ENCODE data around the gene KLHL15. TPM values are rescaled to one million over a fixed set of nuclear protein-coding genes. Genes with fewer than 3 reads are reported as not detected.
A peak's percentile ranks its signal among the peaks of the same experiment; 100 is the strongest.

The KLHL15 gene
- total RNA-seq, 2 experiments from 2014 or later, result 13.4 to 13.8 TPM

DNA sequence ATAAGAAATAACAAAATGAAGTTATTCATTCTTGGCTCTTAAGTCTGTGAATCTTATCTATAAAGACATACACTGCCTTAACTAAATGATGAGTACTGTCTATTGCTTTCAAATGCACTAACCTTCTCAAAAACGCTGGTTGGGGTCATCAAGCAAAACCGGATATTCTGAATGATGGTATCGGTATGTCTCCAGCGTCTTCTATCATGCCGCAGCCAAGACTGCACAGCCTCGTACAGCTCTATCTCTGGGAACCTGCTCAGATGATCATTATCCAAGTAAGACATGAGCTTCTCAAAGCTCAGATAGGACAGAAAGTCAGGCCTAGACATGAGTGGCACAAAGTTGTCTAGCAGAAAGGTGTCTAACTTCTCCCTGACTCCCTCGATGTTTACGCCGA lies 21.1 kb downstream of the KLHL15 start:
- POLR2A ChIA-PET, result no interaction called here
- intact Hi-C loops (cut with micrococcal nuclease; ENCODE audit: unreplicated experiment), result no loop called here

DNA sequence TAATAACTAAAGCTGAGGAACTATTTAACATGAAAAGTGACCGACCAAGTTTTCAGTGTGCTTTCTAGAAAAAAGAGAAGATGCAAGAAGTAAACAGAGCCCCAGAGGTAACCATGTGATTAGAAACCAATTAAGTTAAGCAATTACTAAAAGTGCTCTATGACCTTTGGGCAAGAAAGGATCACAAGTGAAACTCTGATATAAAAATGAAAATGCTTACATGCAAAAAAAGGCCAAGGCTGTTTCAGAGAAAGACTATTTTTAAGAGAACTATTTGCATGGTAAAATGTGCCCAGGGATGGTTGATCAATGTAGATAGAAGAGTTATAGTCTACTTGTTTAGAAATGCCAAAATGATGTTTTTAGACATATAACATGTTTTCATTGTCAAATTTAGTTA lies 22.0 kb downstream of the KLHL15 start:
- H3K4me1 ChIP-seq (ENCODE audit: insufficient read depth, low read length, poor library complexity, severe bottlenecking), result peaks cover 7% of the 10 kb centered on the region
- DNase-seq (ENCODE audit: low spot score), result no peak
- H3K79me2 ChIP-seq (ENCODE audit: insufficient read depth, low read depth, low read length), result peaks cover 73% of the 10 kb centered on the region
- peaks cover 58% of the 10 kb centered on the region for H3K36me3 ChIP-seq (ENCODE audit: insufficient read depth, low read length)
- no peak overlapping the region for H3K4me2 ChIP-seq (ENCODE audit: low read length)
- no peaks in the 10 kb centered on the region for H3K9me2 ChIP-seq (ENCODE audit: insufficient read depth, low read length)
- POLR2A ChIA-PET, result interaction anchor here (1.0 kb wide), 1 partner anchor 12 kb away, joined by 3 read pairs; no protein-coding TSS in a partner anchor
- H3K9me3 ChIP-seq (ENCODE audit: low read length), result no peaks in the 10 kb centered on the region
- CTCF ChIA-PET (ENCODE audit: unreplicated experiment), result no interaction called here
- TF ChIP-seq EZH2phosphoT487 (IDR thresholded peaks at IDR 0.05; ENCODE audit: borderline replicate concordance, low read depth, low read length), result no peak
- TF ChIP-seq, protein P1, sequence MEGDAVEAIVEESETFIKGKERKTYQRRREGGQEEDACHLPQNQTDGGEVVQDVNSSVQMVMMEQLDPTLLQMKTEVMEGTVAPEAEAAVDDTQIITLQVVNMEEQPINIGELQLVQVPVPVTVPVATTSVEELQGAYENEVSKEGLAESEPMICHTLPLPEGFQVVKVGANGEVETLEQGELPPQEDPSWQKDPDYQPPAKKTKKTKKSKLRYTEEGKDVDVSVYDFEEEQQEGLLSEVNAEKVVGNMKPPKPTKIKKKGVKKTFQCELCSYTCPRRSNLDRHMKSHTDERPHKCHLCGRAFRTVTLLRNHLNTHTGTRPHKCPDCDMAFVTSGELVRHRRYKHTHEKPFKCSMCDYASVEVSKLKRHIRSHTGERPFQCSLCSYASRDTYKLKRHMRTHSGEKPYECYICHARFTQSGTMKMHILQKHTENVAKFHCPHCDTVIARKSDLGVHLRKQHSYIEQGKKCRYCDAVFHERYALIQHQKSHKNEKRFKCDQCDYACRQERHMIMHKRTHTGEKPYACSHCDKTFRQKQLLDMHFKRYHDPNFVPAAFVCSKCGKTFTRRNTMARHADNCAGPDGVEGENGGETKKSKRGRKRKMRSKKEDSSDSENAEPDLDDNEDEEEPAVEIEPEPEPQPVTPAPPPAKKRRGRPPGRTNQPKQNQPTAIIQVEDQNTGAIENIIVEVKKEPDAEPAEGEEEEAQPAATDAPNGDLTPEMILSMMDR (conservative IDR thresholded peaks at IDR 0.05; ENCODE audit: low read length), result no peak
- no peak overlapping the region for H3K27ac ChIP-seq (ENCODE audit: low read depth, low read length, poor library complexity, severe bottlenecking)
- BruUV-seq (replicated peaks), result no TSS peak
- intact Hi-C loops (cut with micrococcal nuclease; ENCODE audit: unreplicated experiment), result no loop called here
- H2AFZ ChIP-seq (ENCODE audit: low read length), result no peak overlapping the region
- no peaks in the 10 kb centered on the region for H4K20me1 ChIP-seq (ENCODE audit: insufficient read depth, low read length)
- no peak overlapping the region for H3K4me3 ChIP-seq (ENCODE audit: low read depth, low read length, poor library complexity, severe bottlenecking)

More for the DNA sequence above, 21.1 kb downstream of the KLHL15 start:
- H3K9me2 ChIP-seq (ENCODE audit: insufficient read depth, low read length), result no peaks in the 10 kb centered on the region
- no peak for DNase-seq (ENCODE audit: low spot score)
- H3K27ac ChIP-seq (ENCODE audit: low read depth, low read length, poor library complexity, severe bottlenecking), result no peak overlapping the region
- H3K4me3 ChIP-seq (ENCODE audit: low read depth, low read length, poor library complexity, severe bottlenecking), result no peak overlapping the region
- no peaks in the 10 kb centered on the region for H3K9me3 ChIP-seq (ENCODE audit: low read length)
- peaks cover 74% of the 10 kb centered on the region for H3K79me2 ChIP-seq (ENCODE audit: insufficient read depth, low read depth, low read length)
- CTCF ChIA-PET (ENCODE audit: unreplicated experiment), result no interaction called here
- H3K4me1 ChIP-seq (ENCODE audit: insufficient read depth, low read length, poor library complexity, severe bottlenecking), result peaks cover 7% of the 10 kb centered on the region
- peaks cover 58% of the 10 kb centered on the region for H3K36me3 ChIP-seq (ENCODE audit: insufficient read depth, low read length)
- H2AFZ ChIP-seq (ENCODE audit: low read length), result no peak overlapping the region
- BruUV-seq (replicated peaks), result TSS peak; percentile 36
- TF ChIP-seq EZH2phosphoT487 (IDR thresholded peaks at IDR 0.05; ENCODE audit: borderline replicate concordance, low read depth, low read length), result no peak
- TF ChIP-seq, protein P1 (conservative IDR thresholded peaks at IDR 0.05; ENCODE audit: low read length), result no peak
- no peak overlapping the region for H3K4me2 ChIP-seq (ENCODE audit: low read length)
- no peaks in the 10 kb centered on the region for H4K20me1 ChIP-seq (ENCODE audit: insufficient read depth, low read length)

DNA sequence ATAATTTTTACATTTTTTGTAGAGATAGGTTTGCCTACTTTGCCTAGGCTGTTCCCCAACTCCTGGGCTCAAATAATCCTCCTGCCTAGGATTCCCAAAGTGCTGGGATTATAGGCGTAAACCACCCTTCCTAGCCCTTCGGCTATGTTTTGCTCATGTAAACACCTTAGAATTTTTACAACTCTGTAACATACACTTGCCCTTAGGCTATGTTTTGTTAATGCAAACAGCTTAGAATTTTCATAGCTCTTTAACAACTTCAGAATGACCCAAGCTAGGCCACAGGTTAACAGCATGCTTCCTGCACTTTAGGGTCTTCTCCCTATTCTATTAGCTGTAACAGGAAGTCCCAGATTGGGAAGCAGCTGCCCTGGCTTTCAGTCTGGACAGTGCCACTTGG lies 24.2 kb downstream of the KLHL15 start:
- no peak overlapping the region for H3K4me2 ChIP-seq (ENCODE audit: low read length)
- ChIA-PET POLR2A (no interaction called here), CTCF (ENCODE audit: unreplicated experiment) (no interaction called here)
- peaks cover 66% of the 10 kb centered on the region for H3K36me3 ChIP-seq (ENCODE audit: insufficient read depth, low read length)
- BruUV-seq (replicated peaks), result no TSS peak
- no peak for DNase-seq (ENCODE audit: low spot score)
- H3K9me2 ChIP-seq (ENCODE audit: insufficient read depth, low read length), result no peaks in the 10 kb centered on the region
- no peaks in the 10 kb centered on the region for H4K20me1 ChIP-seq (ENCODE audit: insufficient read depth, low read length)
- no peak overlapping the region for H3K27ac ChIP-seq (ENCODE audit: low read depth, low read length, poor library complexity, severe bottlenecking)
- H3K4me1 ChIP-seq (ENCODE audit: insufficient read depth, low read length, poor library complexity, severe bottlenecking), result peaks cover 7% of the 10 kb centered on the region
- peaks cover 70% of the 10 kb centered on the region for H3K79me2 ChIP-seq (ENCODE audit: insufficient read depth, low read depth, low read length)
- H3K4me3 ChIP-seq (ENCODE audit: low read depth, low read length, poor library complexity, severe bottlenecking), result no peak overlapping the region
- H3K9me3 ChIP-seq (ENCODE audit: low read length), result no peaks in the 10 kb centered on the region
- no peak for TF ChIP-seq EZH2phosphoT487 (IDR thresholded peaks at IDR 0.05; ENCODE audit: borderline replicate concordance, low read depth, low read length)
- TF ChIP-seq, protein P1 (conservative IDR thresholded peaks at IDR 0.05; ENCODE audit: low read length), result no peak
- H2AFZ ChIP-seq (ENCODE audit: low read length), result no peak overlapping the region
- intact Hi-C loops (cut with micrococcal nuclease; ENCODE audit: unreplicated experiment), result no loop called here

All from OCI-LY7 (cell line).